Measurements from ENCODE around the gene STK32B. TPM values are rescaled to one million over a fixed set of nuclear protein-coding genes. Genes with fewer than 3 reads are reported as not detected.

Gene STK32B
- polyA plus RNA-seq, 2 of the 4 experiments (the other 2 are of a cell fraction): 7.6 to 12.1 TPM

DNA sequence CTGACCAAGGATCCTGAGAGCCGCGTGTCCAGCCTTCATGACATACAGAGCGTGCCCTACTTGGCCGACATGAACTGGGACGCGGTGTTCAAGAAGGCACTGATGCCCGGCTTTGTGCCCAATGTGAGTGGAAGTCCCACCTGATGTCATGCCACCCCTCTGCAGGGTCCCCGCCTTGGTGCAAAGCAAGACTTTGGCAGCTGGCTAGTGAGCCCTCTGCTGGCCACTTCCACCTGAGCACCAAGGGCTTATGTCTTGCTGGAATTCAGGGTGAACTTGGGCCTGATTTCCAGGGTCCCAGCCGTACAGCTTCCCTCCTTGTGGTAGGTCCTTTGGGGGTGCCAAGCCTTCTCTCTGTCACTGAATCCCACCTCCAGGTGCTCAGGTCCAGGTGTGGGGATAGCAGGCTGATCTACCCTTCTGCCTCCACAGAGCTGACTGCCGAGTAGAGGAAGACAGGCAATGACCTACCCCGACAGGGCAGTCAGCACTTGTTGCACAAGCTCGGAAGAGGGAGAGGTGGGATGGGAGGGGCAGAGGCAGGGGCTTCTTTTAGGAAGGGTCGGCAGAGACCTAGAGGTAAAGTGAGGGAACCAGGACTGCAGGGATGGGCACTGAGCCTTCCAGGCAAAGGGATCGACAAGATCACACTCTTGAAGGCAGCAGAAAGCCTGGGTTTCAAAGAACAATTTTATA is 409.0 kb downstream of the STK32B start (continued):
- TF ChIP-seq HDAC2 (IDR thresholded peaks at IDR 0.05) (no peak), RCOR1 (IDR thresholded peaks at IDR 0.05; ENCODE audit: low read depth, low read length) (no peak), HOXA7 (CRISPR knock-in tag; IDR thresholded peaks at IDR 0.05) (no peak), RAD21 (conservative IDR thresholded peaks at IDR 0.05 in 1 of 2, IDR thresholded peaks at IDR 0.05 in 1 of 2) (peak; percentile 62 to 69)

DNA sequence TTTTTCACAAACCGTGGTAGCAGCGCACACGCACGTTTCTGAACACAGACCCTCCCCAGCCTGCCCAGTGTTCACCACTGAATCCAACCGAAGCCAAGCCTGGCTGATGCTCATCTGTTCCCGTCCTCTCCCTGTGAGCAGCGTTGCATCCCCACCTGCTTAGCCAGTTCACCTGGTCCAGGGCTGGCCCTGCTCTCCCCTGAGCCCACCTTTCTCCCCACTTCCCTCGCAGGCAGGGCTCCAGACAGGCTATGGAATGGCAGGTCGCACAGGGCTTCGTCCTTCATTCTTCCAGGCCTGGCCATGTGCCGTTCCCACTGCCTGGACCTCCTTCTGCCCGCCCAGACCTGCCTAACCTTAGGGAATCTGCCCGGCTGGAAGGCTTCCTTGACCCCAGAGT is 410.2 kb downstream of the STK32B start:
- DNase-seq (ENCODE audit: low read depth in 1 of 2, low spot score in 1 of 2) (no peak), FAIRE-seq (no peak), ATAC-seq (no peak)
- POLR2A ChIA-PET: no interaction called here
- Histone ChIP-seq H3K4me3 (no peak overlapping the region), H3K9me3 (no peaks in the 10 kb centered on the region), H3K27ac (no peak overlapping the region), H3K4me1 (no peaks in the 10 kb centered on the region), H3K4me2 (no peak overlapping the region)
- 92% methylated on average over 12 of the region's 13 CpGs for WGBS (ENCODE audit: missing lambda C conversion rate)
- TF ChIP-seq, protein P1, sequence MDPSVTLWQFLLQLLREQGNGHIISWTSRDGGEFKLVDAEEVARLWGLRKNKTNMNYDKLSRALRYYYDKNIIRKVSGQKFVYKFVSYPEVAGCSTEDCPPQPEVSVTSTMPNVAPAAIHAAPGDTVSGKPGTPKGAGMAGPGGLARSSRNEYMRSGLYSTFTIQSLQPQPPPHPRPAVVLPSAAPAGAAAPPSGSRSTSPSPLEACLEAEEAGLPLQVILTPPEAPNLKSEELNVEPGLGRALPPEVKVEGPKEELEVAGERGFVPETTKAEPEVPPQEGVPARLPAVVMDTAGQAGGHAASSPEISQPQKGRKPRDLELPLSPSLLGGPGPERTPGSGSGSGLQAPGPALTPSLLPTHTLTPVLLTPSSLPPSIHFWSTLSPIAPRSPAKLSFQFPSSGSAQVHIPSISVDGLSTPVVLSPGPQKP (IDR thresholded peaks at IDR 0.05; ENCODE audit: low read depth, low read length): no peak
- TF ChIP-seq GATA3 (IDR thresholded peaks at IDR 0.05; ENCODE audit: borderline replicate concordance) (no peak), ZNF302 (CRISPR knock-in tag; IDR thresholded peaks at IDR 0.05) (no peak), ZSCAN20 (CRISPR knock-in tag; IDR thresholded peaks at IDR 0.05) (no peak), CEBPB (IDR thresholded peaks at IDR 0.05) (no peak), ESRRA (IDR thresholded peaks at IDR 0.05; ENCODE audit: borderline replicate concordance, low read length) (no peak), JUNB (IDR thresholded peaks at IDR 0.05) (no peak), FOSL2 (IDR thresholded peaks at IDR 0.05) (no peak), FOSL2 (CRISPR knock-in tag; IDR thresholded peaks at IDR 0.05) (no peak), RARB (CRISPR knock-in tag; IDR thresholded peaks at IDR 0.05) (no peak), POLR2A (IDR thresholded peaks at IDR 0.05; ENCODE audit: low read length) (no peak), CHD4 (IDR thresholded peaks at IDR 0.05; ENCODE audit: borderline replicate concordance) (no peak), RAD21 (conservative IDR thresholded peaks at IDR 0.05 in 1 of 2, IDR thresholded peaks at IDR 0.05 in 1 of 2) (no peak), MAZ (IDR thresholded peaks at IDR 0.05; ENCODE audit: borderline replicate concordance, low read depth, low read length) (no peak), RFX5 (IDR thresholded peaks at IDR 0.05) (no peak), NR3C1 (IDR thresholded peaks at IDR 0.05) (no peak), BHLHE40 (IDR thresholded peaks at IDR 0.05; ENCODE audit: low read depth, low read length) (no peak), KDM5A (IDR thresholded peaks at IDR 0.05) (no peak)
- TF ChIP-seq, protein P2, sequence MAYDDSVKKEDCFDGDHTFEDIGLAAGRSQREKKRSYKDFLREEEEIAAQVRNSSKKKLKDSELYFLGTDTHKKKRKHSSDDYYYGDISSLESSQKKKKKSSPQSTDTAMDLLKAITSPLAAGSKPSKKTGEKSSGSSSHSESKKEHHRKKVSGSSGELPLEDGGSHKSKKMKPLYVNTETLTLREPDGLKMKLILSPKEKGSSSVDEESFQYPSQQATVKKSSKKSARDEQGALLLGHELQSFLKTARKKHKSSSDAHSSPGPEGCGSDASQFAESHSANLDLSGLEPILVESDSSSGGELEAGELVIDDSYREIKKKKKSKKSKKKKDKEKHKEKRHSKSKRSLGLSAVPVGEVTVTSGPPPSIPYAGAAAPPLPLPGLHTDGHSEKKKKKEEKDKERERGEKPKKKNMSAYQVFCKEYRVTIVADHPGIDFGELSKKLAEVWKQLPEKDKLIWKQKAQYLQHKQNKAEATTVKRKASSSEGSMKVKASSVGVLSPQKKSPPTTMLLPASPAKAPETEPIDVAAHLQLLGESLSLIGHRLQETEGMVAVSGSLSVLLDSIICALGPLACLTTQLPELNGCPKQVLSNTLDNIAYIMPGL (CRISPR knock-in tag; IDR thresholded peaks at IDR 0.05; ENCODE audit: borderline replicate concordance): no peak
- TF ChIP-seq, protein P3, sequence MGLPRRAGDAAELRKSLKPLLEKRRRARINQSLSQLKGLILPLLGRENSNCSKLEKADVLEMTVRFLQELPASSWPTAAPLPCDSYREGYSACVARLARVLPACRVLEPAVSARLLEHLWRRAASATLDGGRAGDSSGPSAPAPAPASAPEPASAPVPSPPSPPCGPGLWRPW (IDR thresholded peaks at IDR 0.05): no peak
- TF ChIP-seq, protein P4, sequence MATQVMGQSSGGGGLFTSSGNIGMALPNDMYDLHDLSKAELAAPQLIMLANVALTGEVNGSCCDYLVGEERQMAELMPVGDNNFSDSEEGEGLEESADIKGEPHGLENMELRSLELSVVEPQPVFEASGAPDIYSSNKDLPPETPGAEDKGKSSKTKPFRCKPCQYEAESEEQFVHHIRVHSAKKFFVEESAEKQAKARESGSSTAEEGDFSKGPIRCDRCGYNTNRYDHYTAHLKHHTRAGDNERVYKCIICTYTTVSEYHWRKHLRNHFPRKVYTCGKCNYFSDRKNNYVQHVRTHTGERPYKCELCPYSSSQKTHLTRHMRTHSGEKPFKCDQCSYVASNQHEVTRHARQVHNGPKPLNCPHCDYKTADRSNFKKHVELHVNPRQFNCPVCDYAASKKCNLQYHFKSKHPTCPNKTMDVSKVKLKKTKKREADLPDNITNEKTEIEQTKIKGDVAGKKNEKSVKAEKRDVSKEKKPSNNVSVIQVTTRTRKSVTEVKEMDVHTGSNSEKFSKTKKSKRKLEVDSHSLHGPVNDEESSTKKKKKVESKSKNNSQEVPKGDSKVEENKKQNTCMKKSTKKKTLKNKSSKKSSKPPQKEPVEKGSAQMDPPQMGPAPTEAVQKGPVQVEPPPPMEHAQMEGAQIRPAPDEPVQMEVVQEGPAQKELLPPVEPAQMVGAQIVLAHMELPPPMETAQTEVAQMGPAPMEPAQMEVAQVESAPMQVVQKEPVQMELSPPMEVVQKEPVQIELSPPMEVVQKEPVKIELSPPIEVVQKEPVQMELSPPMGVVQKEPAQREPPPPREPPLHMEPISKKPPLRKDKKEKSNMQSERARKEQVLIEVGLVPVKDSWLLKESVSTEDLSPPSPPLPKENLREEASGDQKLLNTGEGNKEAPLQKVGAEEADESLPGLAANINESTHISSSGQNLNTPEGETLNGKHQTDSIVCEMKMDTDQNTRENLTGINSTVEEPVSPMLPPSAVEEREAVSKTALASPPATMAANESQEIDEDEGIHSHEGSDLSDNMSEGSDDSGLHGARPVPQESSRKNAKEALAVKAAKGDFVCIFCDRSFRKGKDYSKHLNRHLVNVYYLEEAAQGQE (IDR thresholded peaks at IDR 0.05): no peak
- CTCF ChIA-PET: interaction anchor here (1.0 to 2.6 kb wide), 3 partner anchors 11 to 434 kb away, joined by 3 to 9 read pairs (median 3); no protein-coding TSS in a partner anchor

Data from A549 (cell line).